ENCODE data around the gene PCYT2.
A peak's percentile ranks its signal among the peaks of the same experiment; 100 is the strongest.

PCYT2 gene

GRCh38 chr17:81895400-81895799 lies 15.8 kb downstream of the PCYT2 start:
- TF ChIP-seq TAF1 (IDR thresholded peaks at IDR 0.05; ENCODE audit: low read depth) (no peak), CEBPB (IDR thresholded peaks at IDR 0.05) (no peak), REST (IDR thresholded peaks at IDR 0.05; ENCODE audit: low read depth) (no peak), ZBTB7A (IDR thresholded peaks at IDR 0.05; ENCODE audit: low read depth) (no peak)

DNA sequence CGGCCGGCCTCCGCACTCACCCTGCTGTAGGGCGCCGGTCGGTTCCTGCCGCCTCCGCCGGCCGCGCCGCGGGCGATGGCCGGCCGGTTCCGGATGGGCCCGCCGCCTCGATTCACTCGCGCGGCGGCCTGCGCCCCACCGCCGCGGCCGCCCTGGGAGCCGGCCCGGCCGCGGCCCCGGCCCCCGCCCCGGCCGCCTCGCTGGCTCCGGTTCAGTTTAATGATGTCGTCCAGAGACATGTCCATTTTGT lies 20.0 kb downstream of the PCYT2 start:
- TF ChIP-seq, protein P1, sequence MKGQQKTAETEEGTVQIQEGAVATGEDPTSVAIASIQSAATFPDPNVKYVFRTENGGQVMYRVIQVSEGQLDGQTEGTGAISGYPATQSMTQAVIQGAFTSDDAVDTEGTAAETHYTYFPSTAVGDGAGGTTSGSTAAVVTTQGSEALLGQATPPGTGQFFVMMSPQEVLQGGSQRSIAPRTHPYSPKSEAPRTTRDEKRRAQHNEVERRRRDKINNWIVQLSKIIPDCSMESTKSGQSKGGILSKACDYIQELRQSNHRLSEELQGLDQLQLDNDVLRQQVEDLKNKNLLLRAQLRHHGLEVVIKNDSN (IDR thresholded peaks at IDR 0.05): no peak
- TF ChIP-seq YY1 (IDR thresholded peaks at IDR 0.05; ENCODE audit: low read depth) (no peak), RAD21 (IDR thresholded peaks at IDR 0.05; ENCODE audit: low read depth) (no peak), REST (IDR thresholded peaks at IDR 0.05; ENCODE audit: low read depth) (no peak), FOXM1 (IDR thresholded peaks at IDR 0.05; ENCODE audit: borderline replicate concordance, low read depth) (no peak), TAF1 (IDR thresholded peaks at IDR 0.05; ENCODE audit: low read depth) (no peak), ZBTB7A (IDR thresholded peaks at IDR 0.05; ENCODE audit: low read depth) (no peak), EGR1 (IDR thresholded peaks at IDR 0.05) (no peak), NFIC (IDR thresholded peaks at IDR 0.05) (no peak), CEBPB (IDR thresholded peaks at IDR 0.05) (no peak), TCF12 (IDR thresholded peaks at IDR 0.05; ENCODE audit: low read depth) (no peak), TEAD4 (IDR thresholded peaks at IDR 0.05) (no peak), EP300 (IDR thresholded peaks at IDR 0.05; ENCODE audit: borderline replicate concordance) (no peak), CREB1 (IDR thresholded peaks at IDR 0.05; ENCODE audit: low read depth) (no peak)
- TF ChIP-seq, protein P2, sequence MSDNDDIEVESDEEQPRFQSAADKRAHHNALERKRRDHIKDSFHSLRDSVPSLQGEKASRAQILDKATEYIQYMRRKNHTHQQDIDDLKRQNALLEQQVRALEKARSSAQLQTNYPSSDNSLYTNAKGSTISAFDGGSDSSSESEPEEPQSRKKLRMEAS (IDR thresholded peaks at IDR 0.05): no peak

DNA sequence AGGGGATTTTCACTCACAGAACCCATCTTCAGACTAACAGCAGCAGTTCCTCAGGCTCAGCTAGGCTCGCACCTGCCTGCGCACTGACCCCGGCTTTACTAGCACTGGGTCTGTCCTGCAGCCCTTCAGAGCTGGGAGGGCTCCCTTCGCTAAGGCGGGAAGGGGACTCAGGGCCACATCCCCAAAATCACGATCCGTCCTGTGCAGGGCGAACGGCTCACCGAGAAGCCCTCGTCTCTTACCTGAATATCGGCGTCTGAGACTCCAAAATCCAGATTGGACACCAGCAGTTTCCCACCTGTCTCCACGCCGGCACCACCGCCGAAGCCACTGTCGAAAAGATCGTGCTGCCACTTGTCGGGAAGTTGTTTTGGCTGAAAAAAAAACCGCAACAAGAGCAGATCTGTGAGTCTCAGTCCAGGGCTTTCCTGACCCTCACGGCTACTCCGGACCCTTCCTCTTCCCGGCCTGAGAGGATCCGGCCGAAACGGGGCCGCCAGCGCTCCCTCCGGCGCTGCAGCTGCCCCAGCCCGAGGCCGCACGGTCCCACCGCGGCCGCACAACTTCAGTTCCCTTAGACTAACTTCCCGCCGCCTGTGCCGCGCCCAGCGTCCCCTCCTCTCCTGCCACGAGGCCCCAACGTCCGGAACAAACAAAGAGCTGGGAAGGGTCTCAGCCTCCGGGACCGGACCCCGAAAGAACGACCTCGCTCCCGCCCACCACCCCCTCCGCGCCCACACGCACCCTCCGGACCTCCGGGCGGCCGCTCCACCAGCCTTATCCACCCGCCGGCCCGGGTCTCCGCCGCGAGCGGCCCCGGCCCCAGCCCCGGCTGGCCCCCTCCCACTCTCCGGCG lies 20.5 kb downstream of the PCYT2 start:
- TF ChIP-seq REST (IDR thresholded peaks at IDR 0.05; ENCODE audit: low read depth): no peak
- TF ChIP-seq, protein P2 (IDR thresholded peaks at IDR 0.05): peak; percentile 30; the same call in 1 of the 2 replicates

DNA sequence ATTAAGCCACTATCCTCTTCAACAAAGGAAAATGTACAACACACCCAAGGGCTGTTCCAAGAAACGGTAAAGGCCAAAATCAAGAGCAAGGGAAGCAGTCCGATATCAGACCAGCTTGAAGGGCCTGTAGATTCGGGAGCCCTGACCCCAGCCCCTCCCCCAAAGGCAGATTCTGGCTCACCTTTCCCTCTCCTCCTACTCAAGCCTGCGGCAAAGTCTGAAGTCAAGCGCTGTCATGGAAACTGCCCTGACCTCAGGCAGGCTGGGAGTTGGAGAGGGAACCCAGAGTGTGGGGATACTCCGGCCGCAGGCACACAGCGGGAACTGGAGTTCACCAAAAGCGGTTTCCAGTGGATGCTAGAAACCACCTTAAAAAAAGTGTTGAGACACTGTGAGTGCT lies 21.6 kb downstream of the PCYT2 start:
- TF ChIP-seq, protein P1 (IDR thresholded peaks at IDR 0.05): no peak
- TF ChIP-seq, protein P2 (IDR thresholded peaks at IDR 0.05): no peak
- TF ChIP-seq EP300 (IDR thresholded peaks at IDR 0.05; ENCODE audit: borderline replicate concordance) (no peak), FOXM1 (IDR thresholded peaks at IDR 0.05; ENCODE audit: borderline replicate concordance, low read depth) (no peak), RAD21 (IDR thresholded peaks at IDR 0.05; ENCODE audit: low read depth) (no peak), CEBPB (IDR thresholded peaks at IDR 0.05) (no peak), YY1 (IDR thresholded peaks at IDR 0.05; ENCODE audit: low read depth) (no peak), EGR1 (IDR thresholded peaks at IDR 0.05) (no peak), NFIC (IDR thresholded peaks at IDR 0.05) (no peak), TAF1 (IDR thresholded peaks at IDR 0.05; ENCODE audit: low read depth) (no peak)

Data from Ishikawa (cell line).